Lower leg skin (tissue), 4 donors: ENCODE results near the gene FAM227A. TPM values are rescaled to one million over a fixed set of nuclear protein-coding genes. Genes with fewer than 3 reads are reported as not detected.
"Not testable (repeated sequence)": the region's sequence is repeated elsewhere in the genome, so short reads cannot be mapped to it uniquely, and the experiment has no call there.

Experiments used
- DNase-seq, 2 donors: peaks; one replicate each; pipeline ENCODE4 v3.0.0-alpha.2; 2019; ENCODE audit warnings: low spot score in 2 of 2
- H3K4me3 ChIP-seq: fragments of 200-600 bp; sonication (generic); 2 replicates; pipeline ENCODE4 v1.5.1; 2017; ENCODE audit warnings: mild to moderate bottlenecking, low read depth; ENCODE audit not compliant: poor library complexity, severe bottlenecking
- CTCF ChIP-seq, 3 donors: fragments of 450-650 bp; IDR thresholded peaks; one replicate each; pipeline ENCODE4 v1.5.1; 2016; ENCODE audit warnings: antibody characterized with exemption in 3 of 3, mild to moderate bottlenecking in 3 of 3, moderate library complexity in 2 of 3
- POLR2A ChIP-seq, 2 donors: fragments of 450-650 bp; IDR thresholded peaks; one replicate each; pipeline ENCODE4 v1.6.1; 2016 to 2017; ENCODE audit warnings: antibody characterized with exemption in 2 of 2, mild to moderate bottlenecking in 1 of 2, moderate library complexity in 1 of 2
- WGBS, 2 donors: methylation state at CpG; one replicate each; pipeline ENCODE4 v1.1.5; 2018; 5-methylcytosine and 5-hydroxymethylcytosine counted together
- intact Hi-C: fragments of 100-400 bp; cut with DNase I; formaldehyde crosslinking; loops from one replicate; pipeline ENCODE4 v1.15.0; 2023; ENCODE audit warnings: low total_unique reads
- total RNA-seq, 4 donors: library from RNA; depleted of rRNA; stranded (reverse); fragments of >200 nt; gene quantifications; one replicate each; pipeline ENCODE4 v1.1.0, GENCODE V29; 2016

The FAM227A gene
- total RNA-seq, 4 donors from 2014 or later = 0.97 to 3.9 (median 2.4) TPM

GRCh38 chr22:38623351-38623750 is 32.8 kb downstream of the FAM227A start:
- no peak overlapping the region for H3K4me3 ChIP-seq
- TF ChIP-seq CTCF (IDR thresholded peaks at IDR 0.05) = no peak
- no peak for TF ChIP-seq POLR2A (IDR thresholded peaks at IDR 0.05)
- no peak for DNase-seq
- 72 to 84% methylated on average over 4 of the region's 4 CpGs for WGBS, 2 donors
- intact Hi-C loops = no loop called here

- no peak for DNase-seq
- 94 to 95% methylated on average over 2 of the region's 2 CpGs for WGBS, 2 donors
- no peak for TF ChIP-seq CTCF (IDR thresholded peaks at IDR 0.05)
- TF ChIP-seq POLR2A (IDR thresholded peaks at IDR 0.05) = no peak
- intact Hi-C loops = no loop called here
- H3K4me3 ChIP-seq = no peak overlapping the region
These were observed 37.5 kb downstream of the FAM227A start for GRCh38 chr22:38618682-38619081.

- 92 to 97% methylated on average over 1 of the region's 1 CpG for WGBS, 2 donors
- H3K4me3 ChIP-seq = no peak overlapping the region
- TF ChIP-seq CTCF (IDR thresholded peaks at IDR 0.05) (no peak), POLR2A (IDR thresholded peaks at IDR 0.05) (no peak)
- DNase-seq = no peak
- intact Hi-C loops = no loop called here
These were observed 37.9 kb downstream of the FAM227A start for GRCh38 chr22:38618258-38618657.

- WGBS, 2 donors = 78 to 90% methylated on average over 9 of the region's 9 CpGs
- DNase-seq, H3K4me3 ChIP-seq, intact Hi-C loops: not testable (repeated sequence)
These were observed 41.2 kb downstream of the FAM227A start for GRCh38 chr22:38615064-38615405.

- no peak overlapping the region for H3K4me3 ChIP-seq
- TF ChIP-seq POLR2A (IDR thresholded peaks at IDR 0.05) = no peak
- TF ChIP-seq CTCF (IDR thresholded peaks at IDR 0.05) = no peak
- DNase-seq = no peak
- 68 to 71% methylated on average over 4 of the region's 4 CpGs for WGBS, 2 donors
- intact Hi-C loops = no loop called here
These were observed 41.7 kb downstream of the FAM227A start for GRCh38 chr22:38614332-38615063.

- WGBS, 2 donors = 86 to 96% methylated on average over 4 of the region's 4 CpGs
These were observed 42.6 kb downstream of the FAM227A start for GRCh38 chr22:38613588-38613987.

More at GRCh38 chr22:38613588-38613987, 42.6 kb downstream of the FAM227A start:
- no peak for TF ChIP-seq POLR2A (IDR thresholded peaks at IDR 0.05)
- TF ChIP-seq CTCF (IDR thresholded peaks at IDR 0.05) = no peak
- H3K4me3 ChIP-seq = no peak overlapping the region
- intact Hi-C loops = no loop called here
- DNase-seq = no peak
